Fibroblast of lung (primary cell): Measurements from ENCODE around the gene ITM2B.

Experiments used
- EZH2 ChIP-seq: IDR thresholded peaks from 2 replicates; pipeline ENCODE4 v1.5.1; 2012; ENCODE audit warnings: low read length, control low read depth, mild to moderate bottlenecking; ENCODE audit errors: missing control alignments
- TF ChIP-seq, protein P1 (sequence below), 2 donors: IDR thresholded peaks in 1 of 2; conservative IDR thresholded peaks in 1 of 2; 1 replicate in 1 of 2; 2 replicates in 1 of 2; pipeline ENCODE4 v1.5.1; 2011 to 2012; ENCODE audit warnings: low read length in 2 of 2, control low read depth in 1 of 2, inconsistent platforms in 1 of 2, low read depth in 1 of 2, mild to moderate bottlenecking in 1 of 2

DNA sequence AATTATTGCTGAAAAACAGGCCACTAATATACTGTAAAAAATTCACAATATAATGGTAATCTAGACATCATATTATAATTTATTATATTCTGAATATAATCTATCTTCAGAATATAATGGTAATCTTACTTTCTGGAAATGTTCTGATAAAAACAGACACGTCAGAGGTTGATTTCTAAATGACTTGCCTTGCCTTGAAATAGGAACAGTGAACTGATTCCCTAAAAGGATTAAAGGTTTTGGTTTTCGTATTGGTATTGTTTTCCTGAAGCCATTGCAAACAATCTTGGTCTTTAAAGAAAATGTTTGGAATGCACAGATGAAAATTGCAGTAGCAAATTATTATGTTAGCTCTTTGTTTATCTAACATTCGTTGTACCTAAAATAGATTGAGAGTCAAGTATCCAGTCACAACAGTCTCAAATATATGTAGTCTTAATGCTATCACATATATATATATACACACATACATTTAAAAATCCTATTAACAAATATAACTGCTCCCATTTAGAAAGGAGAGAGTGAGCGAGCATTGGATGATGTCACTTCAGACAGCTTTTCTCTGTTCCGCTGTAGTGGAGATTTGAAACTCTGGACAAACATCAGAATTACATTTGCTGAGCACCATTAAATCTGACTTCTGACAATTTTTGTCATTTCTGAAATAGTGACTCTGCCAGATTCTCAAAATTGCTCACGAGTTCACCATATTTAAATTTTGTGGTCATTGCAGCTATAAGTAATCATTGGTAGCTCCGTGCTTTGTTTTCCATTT, 1.7 kb downstream of the ITM2B start:
- TF ChIP-seq, protein P1, sequence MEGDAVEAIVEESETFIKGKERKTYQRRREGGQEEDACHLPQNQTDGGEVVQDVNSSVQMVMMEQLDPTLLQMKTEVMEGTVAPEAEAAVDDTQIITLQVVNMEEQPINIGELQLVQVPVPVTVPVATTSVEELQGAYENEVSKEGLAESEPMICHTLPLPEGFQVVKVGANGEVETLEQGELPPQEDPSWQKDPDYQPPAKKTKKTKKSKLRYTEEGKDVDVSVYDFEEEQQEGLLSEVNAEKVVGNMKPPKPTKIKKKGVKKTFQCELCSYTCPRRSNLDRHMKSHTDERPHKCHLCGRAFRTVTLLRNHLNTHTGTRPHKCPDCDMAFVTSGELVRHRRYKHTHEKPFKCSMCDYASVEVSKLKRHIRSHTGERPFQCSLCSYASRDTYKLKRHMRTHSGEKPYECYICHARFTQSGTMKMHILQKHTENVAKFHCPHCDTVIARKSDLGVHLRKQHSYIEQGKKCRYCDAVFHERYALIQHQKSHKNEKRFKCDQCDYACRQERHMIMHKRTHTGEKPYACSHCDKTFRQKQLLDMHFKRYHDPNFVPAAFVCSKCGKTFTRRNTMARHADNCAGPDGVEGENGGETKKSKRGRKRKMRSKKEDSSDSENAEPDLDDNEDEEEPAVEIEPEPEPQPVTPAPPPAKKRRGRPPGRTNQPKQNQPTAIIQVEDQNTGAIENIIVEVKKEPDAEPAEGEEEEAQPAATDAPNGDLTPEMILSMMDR (conservative IDR thresholded peaks at IDR 0.05 in 1 of 2, IDR thresholded peaks at IDR 0.05 in 1 of 2; ENCODE audit: low read depth in 1 of 2, low read length in 2 of 2) = no peak
- no peak for TF ChIP-seq EZH2
